Activated CD4-positive, alpha-beta memory T cell treated with anti-CD3 and anti-CD28 coated beads, Interleukin-2, amount 10 ng/mL, durations not matched to agents 7 days and 5 days (primary cell): ENCODE results near the gene HTT. TPM values are rescaled to one million over a fixed set of nuclear protein-coding genes. Genes with fewer than 3 reads are reported as not detected.

ENCODE experiments used
- CTCF ChIA-PET: fragments of 350-600 bp; sonication (Branson Sonifier 250); formaldehyde crosslinking; loops from one replicate; lab custom pipeline; 2021; ENCODE audit warnings: antibody characterized with exemption, inconsistent platforms; lab: Charles Lee
- POLR2A ChIA-PET: fragments of 350-600 bp; sonication (Branson Sonifier 250); formaldehyde crosslinking; loops from one replicate; lab custom pipeline; 2021; ENCODE audit warnings: antibody characterized with exemption; lab: Charles Lee
- DNase-seq: peaks from one replicate; pipeline ENCODE4 v3.0.0-alpha.2; 2020
- H3K27ac Mint-ChIP-seq: one replicate; pipeline ENCODE4 v1.8.0; 2021; ENCODE audit warnings: mild to moderate bottlenecking, mixed read lengths
- H3K27me3 Mint-ChIP-seq: one replicate; pipeline ENCODE4 v1.8.0; 2021; ENCODE audit warnings: mixed read lengths
- H3K36me3 Mint-ChIP-seq: one replicate; pipeline ENCODE4 v1.8.0; 2021; ENCODE audit warnings: low read depth, mixed read lengths
- H3K4me1 Mint-ChIP-seq: one replicate; pipeline ENCODE4 v1.8.0; 2021; ENCODE audit warnings: mixed read lengths
- H3K4me3 Mint-ChIP-seq: one replicate; pipeline ENCODE4 v1.8.0; 2021; ENCODE audit warnings: mild to moderate bottlenecking, mixed read lengths
- H3K9me3 Mint-ChIP-seq: one replicate; pipeline ENCODE4 v1.8.0; 2021; ENCODE audit warnings: mixed read lengths
- total RNA-seq, 2 experiments: library from RNA; stranded (reverse); gene quantifications; one replicate each; pipeline ENCODE4 v1.2.3, GENCODE V29; 2021

Gene HTT
- total RNA-seq, 2 experiments from 2014 or later, result 50.7 to 54.9 TPM

DNA sequence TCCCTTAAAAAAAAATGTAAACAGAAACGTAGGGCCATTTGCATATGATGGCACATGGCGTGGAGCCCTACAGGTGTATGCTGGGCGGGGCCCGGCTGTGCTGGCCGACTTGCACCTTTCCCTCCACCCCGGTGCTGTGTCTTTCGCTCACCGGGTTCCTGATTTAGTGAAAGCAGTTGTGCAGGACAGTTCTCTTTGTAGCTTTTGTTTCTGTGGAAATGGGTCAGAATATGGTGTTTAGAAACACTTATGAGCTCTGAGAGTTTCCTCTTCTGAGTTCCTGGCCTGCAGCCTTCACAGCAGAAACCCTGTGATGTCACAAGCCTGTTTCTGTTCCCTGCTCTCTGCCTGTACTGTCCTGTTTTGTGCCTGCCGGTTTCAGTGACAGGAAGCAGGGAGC, 152.0 kb downstream of the HTT start:
- H3K4me1 Mint-ChIP-seq, result peaks cover 3% of the 10 kb centered on the region
- H3K36me3 Mint-ChIP-seq, result peaks cover 57% of the 10 kb centered on the region
- no peaks in the 10 kb centered on the region for H3K27me3 Mint-ChIP-seq
- H3K9me3 Mint-ChIP-seq, result peaks cover 7% of the 10 kb centered on the region
- no peak for DNase-seq
- ChIA-PET POLR2A (interaction anchor here (2.0 kb wide), 1 partner anchor 24 kb away, joined by 7 read pairs; no protein-coding TSS in a partner anchor), CTCF (interaction anchor here (1.5 kb wide), 1 partner anchor 18 kb away, joined by 3 read pairs; no protein-coding TSS in a partner anchor)
- no peak overlapping the region for H3K4me3 Mint-ChIP-seq
- H3K27ac Mint-ChIP-seq, result no peak overlapping the region

DNA sequence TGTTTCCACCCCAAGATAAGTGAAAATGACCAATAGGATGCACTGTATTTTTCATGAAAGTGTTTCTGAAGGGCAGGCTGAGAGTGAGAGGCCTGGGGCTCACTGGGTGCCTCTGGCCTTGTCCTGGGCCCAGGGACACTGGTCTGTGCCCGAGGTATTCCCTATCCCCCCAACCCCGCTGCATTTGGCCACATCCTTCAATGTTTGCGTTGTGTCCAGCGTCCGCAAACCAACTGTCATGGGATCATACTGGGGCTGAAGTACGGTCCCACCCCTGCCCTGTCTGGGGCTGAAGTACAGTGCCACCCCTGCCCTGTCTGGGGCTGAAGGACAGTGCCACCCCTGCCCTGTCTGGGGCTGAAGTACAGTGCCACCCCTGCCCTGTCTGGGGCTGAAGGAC, 152.5 kb downstream of the HTT start:
- ChIA-PET CTCF (no interaction called here), POLR2A (interaction anchor here (2.0 kb wide), 1 partner anchor 24 kb away, joined by 7 read pairs; no protein-coding TSS in a partner anchor)
- no peak for DNase-seq
- Mint-ChIP-seq H3K4me3 (no peak overlapping the region), H3K9me3 (peaks cover 7% of the 10 kb centered on the region), H3K36me3 (peaks cover 59% of the 10 kb centered on the region), H3K4me1 (peaks cover 2% of the 10 kb centered on the region), H3K27ac (no peak overlapping the region), H3K27me3 (no peaks in the 10 kb centered on the region)

DNA sequence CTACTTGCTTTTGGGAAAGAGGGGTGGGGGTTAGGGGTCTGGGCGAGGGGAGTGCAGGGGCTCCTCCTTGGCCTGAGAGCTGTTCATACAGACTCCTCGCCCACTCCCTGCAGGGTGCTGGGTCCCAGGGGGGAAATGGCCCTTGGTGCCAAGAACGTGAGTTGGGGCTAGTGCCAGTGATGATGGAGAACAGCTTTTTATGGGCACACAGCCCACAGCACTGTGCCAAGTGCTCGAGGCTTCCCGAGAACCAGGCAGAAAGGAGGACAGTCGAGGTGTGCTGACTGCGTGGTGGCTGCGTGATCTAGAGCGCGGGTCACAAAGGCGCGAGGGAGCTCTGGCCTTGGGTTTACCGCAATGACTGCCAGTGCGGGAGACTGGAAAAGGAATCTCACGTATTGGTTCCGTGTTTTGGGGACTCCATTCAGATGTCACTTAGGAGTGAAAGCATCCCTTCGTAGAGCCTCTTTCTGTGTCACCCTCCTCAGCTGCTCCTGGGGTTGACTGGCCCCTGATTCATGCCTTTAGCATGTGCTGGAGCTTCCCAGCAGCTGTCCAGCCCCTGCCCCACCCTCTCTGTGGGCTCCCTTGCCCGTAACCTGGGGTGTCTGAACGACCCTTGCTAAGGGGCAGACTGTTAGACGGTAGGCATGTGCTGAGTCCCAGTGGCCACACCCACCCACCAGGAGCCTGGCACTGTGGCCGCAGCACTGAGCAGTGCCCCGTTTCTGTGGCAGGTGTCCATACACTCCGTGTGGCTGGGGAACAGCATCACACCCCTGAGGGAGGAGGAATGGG, 153.6 kb downstream of the HTT start:
- Mint-ChIP-seq H3K9me3 (peaks cover 7% of the 10 kb centered on the region), H3K27ac (no peak overlapping the region), H3K4me3 (no peak overlapping the region), H3K27me3 (no peaks in the 10 kb centered on the region), H3K36me3 (peaks cover 53% of the 10 kb centered on the region), H3K4me1 (peaks cover 2% of the 10 kb centered on the region)
- POLR2A ChIA-PET, result no interaction called here
- DNase-seq, result no peak
- CTCF ChIA-PET, result no interaction called here

DNA sequence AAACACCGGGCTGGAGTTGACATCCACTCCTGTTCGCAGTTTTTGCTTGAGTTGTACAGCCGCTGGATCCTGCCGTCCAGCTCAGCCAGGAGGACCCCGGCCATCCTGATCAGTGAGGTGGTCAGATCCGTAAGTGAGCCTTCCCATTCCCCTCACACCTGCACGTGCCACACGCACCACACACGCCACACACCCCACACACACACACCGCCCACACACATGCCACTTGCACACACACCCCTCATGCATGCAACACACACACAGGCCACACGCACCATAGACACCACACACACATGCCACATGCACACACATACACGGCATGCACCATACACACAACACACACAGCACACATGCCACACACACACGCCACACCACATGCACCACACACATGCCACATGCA, 154.4 kb downstream of the HTT start:
- ChIA-PET CTCF (no interaction called here), POLR2A (no interaction called here)
- DNase-seq, result no peak
- H3K27ac Mint-ChIP-seq, result no peak overlapping the region
- peaks cover 54% of the 10 kb centered on the region for H3K36me3 Mint-ChIP-seq
- H3K4me3 Mint-ChIP-seq, result no peak overlapping the region
- peaks cover 2% of the 10 kb centered on the region for H3K4me1 Mint-ChIP-seq
- no peaks in the 10 kb centered on the region for H3K27me3 Mint-ChIP-seq
- peaks cover 7% of the 10 kb centered on the region for H3K9me3 Mint-ChIP-seq

DNA sequence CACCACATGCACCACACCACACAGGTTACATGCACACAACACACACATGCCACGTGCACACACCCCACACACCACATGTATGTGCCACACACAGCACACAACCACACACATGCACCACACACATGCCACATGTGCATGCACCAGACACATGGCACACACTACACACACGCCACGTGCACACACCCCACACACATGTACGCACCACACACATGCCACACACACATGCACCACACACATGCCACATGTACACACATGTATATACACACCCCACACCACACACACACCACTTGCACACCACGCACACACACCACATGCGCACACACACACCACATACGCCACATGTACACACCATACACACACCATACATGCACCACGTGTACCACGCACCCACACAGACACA, 154.8 kb downstream of the HTT start:
- peaks cover 7% of the 10 kb centered on the region for H3K9me3 Mint-ChIP-seq
- no peak overlapping the region for H3K27ac Mint-ChIP-seq
- DNase-seq, result no peak
- no peak overlapping the region for H3K4me3 Mint-ChIP-seq
- peaks cover 2% of the 10 kb centered on the region for H3K4me1 Mint-ChIP-seq
- CTCF ChIA-PET, result no interaction called here
- H3K27me3 Mint-ChIP-seq, result no peaks in the 10 kb centered on the region
- peaks cover 52% of the 10 kb centered on the region for H3K36me3 Mint-ChIP-seq
- POLR2A ChIA-PET, result no interaction called here

DNA sequence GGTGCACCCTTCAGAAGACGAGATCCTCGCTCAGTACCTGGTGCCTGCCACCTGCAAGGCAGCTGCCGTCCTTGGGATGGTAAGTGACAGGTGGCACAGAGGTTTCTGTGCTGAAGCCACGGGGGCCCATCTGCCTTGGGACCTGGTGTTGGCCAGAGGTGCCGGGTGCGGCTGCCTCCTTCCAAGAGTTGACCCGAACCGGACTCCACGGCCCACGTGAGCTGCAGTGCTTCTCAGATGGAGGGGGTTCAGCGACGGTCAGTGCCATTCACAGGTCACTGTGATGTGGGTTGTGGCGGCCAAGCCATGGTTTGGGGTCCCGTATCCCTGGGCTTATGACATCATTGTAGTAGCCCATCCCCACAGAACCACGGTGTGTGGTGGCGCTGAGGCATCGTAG, 155.5 kb downstream of the HTT start:
- DNase-seq, result no peak
- H3K4me3 Mint-ChIP-seq, result no peak overlapping the region
- ChIA-PET POLR2A (no interaction called here), CTCF (no interaction called here)
- H3K27me3 Mint-ChIP-seq, result no peaks in the 10 kb centered on the region
- peaks cover 2% of the 10 kb centered on the region for H3K4me1 Mint-ChIP-seq
- peaks cover 7% of the 10 kb centered on the region for H3K9me3 Mint-ChIP-seq
- peaks cover 51% of the 10 kb centered on the region for H3K36me3 Mint-ChIP-seq
- H3K27ac Mint-ChIP-seq, result no peak overlapping the region

DNA sequence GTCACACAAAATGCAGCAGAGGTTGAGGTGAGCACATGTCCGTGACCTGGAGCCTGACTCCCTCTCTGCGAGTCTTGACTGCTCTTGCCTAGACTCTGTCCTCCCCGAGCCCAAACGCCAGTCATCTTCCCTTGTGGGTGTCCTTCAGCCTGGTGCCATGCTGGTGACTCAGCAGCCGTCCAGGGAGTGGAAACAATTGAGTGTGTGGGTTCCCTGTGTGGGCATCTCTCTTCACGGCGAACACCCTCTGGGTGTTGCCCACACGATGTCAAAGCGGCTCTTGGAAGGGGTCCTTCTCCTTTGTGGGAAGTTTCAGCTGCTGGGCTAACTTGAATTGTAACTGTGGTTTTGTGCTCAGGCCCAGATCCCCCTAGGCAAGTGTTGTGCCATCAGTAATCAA, 157.0 kb downstream of the HTT start:
- CTCF ChIA-PET, result no interaction called here
- Mint-ChIP-seq H3K4me1 (peaks cover 2% of the 10 kb centered on the region), H3K36me3 (peaks cover 53% of the 10 kb centered on the region), H3K9me3 (peaks cover 7% of the 10 kb centered on the region), H3K4me3 (no peak overlapping the region), H3K27ac (no peak overlapping the region), H3K27me3 (no peaks in the 10 kb centered on the region)
- no peak for DNase-seq
- POLR2A ChIA-PET, result no interaction called here

DNA sequence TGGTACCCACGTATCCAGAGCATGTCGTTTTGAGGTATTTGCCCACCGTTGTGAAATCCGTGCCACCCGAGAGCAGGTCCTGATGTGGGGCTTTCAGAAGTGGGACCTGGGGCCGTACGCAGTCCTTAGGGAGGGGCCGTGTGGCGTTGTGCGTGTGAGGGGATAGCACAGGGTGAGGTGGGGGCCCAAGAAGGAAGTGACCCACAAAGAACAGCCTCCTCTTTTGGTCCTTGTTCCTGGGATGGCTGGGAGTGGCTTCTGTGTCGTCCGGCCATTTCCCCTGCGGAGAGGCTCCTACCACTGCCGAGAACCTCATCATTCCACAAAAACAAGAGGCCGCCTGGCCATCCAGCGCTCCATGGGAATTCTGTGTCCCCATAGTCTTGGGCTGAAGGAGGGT, 157.5 kb downstream of the HTT start:
- Mint-ChIP-seq H3K9me3 (peaks cover 7% of the 10 kb centered on the region), H3K4me3 (no peak overlapping the region), H3K27me3 (no peaks in the 10 kb centered on the region), H3K36me3 (peaks cover 50% of the 10 kb centered on the region), H3K4me1 (peaks cover 2% of the 10 kb centered on the region), H3K27ac (no peak overlapping the region)
- CTCF ChIA-PET, result no interaction called here
- DNase-seq, result no peak
- POLR2A ChIA-PET, result no interaction called here

DNA sequence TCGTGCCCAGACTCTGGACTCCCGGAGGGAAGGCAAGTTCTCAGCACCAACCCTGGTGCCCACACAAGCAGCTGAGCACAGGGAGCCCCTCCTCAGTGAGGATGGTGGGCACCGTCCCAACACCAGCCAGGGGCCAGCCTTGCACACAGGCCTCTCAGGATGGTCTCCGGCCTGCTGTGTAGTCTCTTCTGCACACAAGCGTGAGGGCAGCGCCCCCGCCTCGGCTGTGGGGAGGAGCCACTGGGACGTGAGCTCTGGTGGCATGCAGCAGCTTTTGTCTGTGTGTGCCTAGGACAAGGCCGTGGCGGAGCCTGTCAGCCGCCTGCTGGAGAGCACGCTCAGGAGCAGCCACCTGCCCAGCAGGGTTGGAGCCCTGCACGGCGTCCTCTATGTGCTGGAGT, 158.4 kb downstream of the HTT start:
- no peaks in the 10 kb centered on the region for H3K27me3 Mint-ChIP-seq
- CTCF ChIA-PET, result no interaction called here
- peaks cover 7% of the 10 kb centered on the region for H3K9me3 Mint-ChIP-seq
- peaks cover 50% of the 10 kb centered on the region for H3K36me3 Mint-ChIP-seq
- DNase-seq, result no peak
- no peak overlapping the region for H3K27ac Mint-ChIP-seq
- H3K4me3 Mint-ChIP-seq, result no peak overlapping the region
- H3K4me1 Mint-ChIP-seq, result peaks cover 2% of the 10 kb centered on the region
- POLR2A ChIA-PET, result no interaction called here

DNA sequence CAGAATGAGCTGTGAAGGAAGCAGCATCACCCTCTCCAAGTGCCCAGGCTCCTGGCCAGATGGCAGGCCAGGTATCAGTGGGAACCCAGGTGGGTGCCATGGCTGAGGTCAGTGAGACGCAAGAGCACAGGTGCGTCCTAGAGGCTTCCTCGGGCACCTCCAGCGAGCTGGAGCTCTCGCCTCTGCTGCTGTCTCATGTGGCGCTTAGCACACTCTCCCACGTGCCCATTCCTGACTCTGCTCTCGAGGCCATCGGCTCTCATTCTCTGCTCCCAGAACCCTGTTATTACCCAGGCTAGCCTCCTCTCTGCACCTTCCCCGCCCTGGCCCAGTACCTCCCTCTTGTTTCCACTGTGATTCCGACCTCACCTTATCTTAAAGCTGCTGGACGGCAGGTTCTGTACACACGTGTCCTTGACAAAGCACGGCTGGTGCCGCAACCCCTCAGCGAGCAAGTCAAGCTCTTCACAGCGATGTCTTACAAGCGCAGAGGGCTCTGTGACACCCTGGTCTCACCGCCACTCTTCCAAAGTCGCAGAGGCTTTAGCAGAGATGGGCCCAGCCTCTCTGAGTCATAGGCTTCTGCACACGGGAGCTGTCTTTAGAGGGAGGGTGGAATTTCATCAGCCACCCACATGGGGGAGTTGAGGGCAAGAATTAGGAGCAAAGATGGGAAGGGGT, 159.1 kb downstream of the HTT start:
- peaks cover 7% of the 10 kb centered on the region for H3K9me3 Mint-ChIP-seq
- no peaks in the 10 kb centered on the region for H3K27me3 Mint-ChIP-seq
- H3K27ac Mint-ChIP-seq, result no peak overlapping the region
- ChIA-PET CTCF (no interaction called here), POLR2A (no interaction called here)
- no peak overlapping the region for H3K4me3 Mint-ChIP-seq
- H3K4me1 Mint-ChIP-seq, result peaks cover 2% of the 10 kb centered on the region
- no peak for DNase-seq
- H3K36me3 Mint-ChIP-seq, result peaks cover 53% of the 10 kb centered on the region

DNA sequence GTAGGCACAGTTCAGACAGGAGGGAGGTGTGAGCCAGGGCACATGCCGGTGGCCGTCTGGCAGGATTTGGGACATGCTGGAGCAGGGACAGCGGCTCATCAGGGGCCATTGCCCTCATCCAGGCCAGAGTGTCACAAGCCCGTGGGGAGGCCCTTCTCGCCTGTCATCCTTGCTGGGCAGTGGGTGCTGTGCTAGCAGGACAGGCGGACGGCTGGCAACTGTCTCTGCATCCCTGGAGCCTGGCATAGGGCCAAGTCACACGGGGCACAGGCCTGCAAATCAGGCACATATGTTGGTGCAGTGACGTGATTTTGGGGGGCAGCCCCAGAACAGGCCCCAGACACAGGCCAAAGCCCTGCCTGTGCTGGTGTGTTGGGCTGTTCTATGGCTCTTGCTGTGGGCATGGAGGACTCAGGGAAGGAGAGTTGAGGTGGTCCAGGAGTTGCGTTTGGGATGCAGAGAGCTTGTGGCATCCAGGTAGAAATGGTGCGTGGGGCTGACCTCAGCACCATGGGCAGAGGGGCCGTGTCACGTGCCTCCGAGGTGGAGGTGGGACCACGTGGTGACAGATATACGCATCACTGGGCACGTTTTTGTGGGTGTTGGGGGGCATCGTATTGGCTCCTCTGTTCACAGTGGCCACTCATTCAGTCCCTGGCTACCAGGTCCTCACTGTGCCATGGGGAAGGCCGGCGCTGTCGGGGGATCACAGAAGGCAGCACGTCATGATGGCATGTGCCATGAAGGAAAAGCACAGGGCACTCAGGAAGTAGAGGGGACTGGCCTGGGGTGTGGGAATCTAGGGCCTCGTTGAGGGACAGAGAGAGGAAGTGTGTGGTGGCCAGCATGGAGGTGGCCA, 159.9 kb downstream of the HTT start:
- ChIA-PET POLR2A (no interaction called here), CTCF (no interaction called here)
- Mint-ChIP-seq H3K27ac (no peak overlapping the region), H3K27me3 (no peaks in the 10 kb centered on the region), H3K9me3 (peaks cover 1% of the 10 kb centered on the region), H3K4me3 (no peak overlapping the region), H3K36me3 (peaks cover 44% of the 10 kb centered on the region), H3K4me1 (no peaks in the 10 kb centered on the region)
- no peak for DNase-seq

DNA sequence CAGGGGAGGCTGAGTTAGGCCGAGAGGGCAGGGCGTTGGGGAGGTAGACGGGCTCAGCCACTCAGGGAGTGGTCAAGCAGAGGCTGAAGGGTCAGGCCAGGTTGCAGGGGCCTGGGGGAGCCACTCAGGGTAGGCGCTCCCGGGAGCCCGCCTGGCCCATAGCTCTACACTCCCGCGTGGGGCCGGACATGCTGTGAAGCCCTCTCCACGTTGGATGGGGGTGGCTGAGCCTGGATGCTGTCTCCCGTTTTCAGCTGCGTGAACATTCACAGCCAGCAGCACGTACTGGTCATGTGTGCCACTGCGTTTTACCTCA, 160.5 kb downstream of the HTT start:
- Mint-ChIP-seq H3K4me1 (no peaks in the 10 kb centered on the region), H3K27ac (no peak overlapping the region), H3K36me3 (peaks cover 39% of the 10 kb centered on the region), H3K9me3 (no peaks in the 10 kb centered on the region), H3K4me3 (no peak overlapping the region), H3K27me3 (no peaks in the 10 kb centered on the region)
- DNase-seq, result no peak
- ChIA-PET CTCF (no interaction called here), POLR2A (no interaction called here)

DNA sequence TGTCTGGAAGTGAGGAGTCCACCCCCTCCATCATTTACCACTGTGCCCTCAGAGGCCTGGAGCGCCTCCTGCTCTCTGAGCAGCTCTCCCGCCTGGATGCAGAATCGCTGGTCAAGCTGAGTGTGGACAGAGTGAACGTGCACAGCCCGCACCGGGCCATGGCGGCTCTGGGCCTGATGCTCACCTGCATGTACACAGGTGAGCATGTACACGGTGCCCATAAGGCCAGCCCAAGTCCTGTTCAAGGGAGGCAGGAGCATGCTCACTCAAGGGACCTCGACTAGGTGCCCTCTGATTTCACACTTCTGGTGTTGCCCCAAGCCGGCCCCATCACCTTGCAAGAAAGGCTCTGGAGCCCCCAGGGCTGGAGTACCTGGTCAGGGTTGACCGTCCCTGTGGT, 161.1 kb downstream of the HTT start:
- no peaks in the 10 kb centered on the region for H3K27me3 Mint-ChIP-seq
- H3K9me3 Mint-ChIP-seq, result no peaks in the 10 kb centered on the region
- H3K27ac Mint-ChIP-seq, result no peak overlapping the region
- no peak for DNase-seq
- POLR2A ChIA-PET, result interaction anchor here (1.0 kb wide), 1 partner anchor 34 kb away, joined by 4 read pairs; no protein-coding TSS in a partner anchor
- peaks cover 33% of the 10 kb centered on the region for H3K36me3 Mint-ChIP-seq
- CTCF ChIA-PET, result no interaction called here
- no peak overlapping the region for H3K4me3 Mint-ChIP-seq
- no peaks in the 10 kb centered on the region for H3K4me1 Mint-ChIP-seq
